ENCODE results near the gene COX6A2. TPM values are rescaled to one million over a fixed set of nuclear protein-coding genes. Genes with fewer than 3 reads are reported as not detected.

Gene COX6A2
- total and polyA plus RNA-seq, 8 donors, result 1.4 to 8.2 TPM; not detected in 6

DNA sequence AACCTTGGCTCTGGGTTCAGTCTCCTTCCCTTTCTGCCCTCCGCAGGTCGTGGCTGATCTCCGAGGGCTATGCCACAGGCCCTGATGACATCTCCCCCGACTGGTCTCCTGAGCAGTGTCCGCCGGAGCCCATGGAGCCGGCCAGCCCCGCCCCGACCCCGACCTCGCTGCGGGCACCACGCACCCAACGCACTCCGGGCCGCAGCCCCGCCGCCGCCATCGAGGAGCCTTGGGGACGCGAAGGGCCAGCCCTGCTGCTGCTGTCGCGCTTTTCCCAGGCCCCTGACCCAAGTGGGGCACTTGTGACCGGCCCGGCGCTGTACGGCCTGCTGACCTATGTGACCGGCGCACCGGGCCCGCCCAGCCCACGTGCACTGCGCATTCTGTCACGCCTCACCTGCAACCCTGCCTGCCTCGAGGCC, 36.2 kb upstream of the COX6A2 start:
- no peak overlapping the region for H3K27ac ChIP-seq
- H3K36me3 ChIP-seq, result peaks cover 45 to 61% (median 58%) of the 10 kb centered on the region in 4 donors
- peaks cover 8 to 19% (median 11%) of the 10 kb centered on the region in 4 donors for H3K4me1 ChIP-seq
- DNase-seq, result no peak
- H3K27me3 ChIP-seq, result no peaks in the 10 kb centered on the region
- TF ChIP-seq POLR2A (IDR thresholded peaks at IDR 0.05), result no peak
- TF ChIP-seq EP300 (IDR thresholded peaks at IDR 0.05), result no peak
- TF ChIP-seq, protein P1, sequence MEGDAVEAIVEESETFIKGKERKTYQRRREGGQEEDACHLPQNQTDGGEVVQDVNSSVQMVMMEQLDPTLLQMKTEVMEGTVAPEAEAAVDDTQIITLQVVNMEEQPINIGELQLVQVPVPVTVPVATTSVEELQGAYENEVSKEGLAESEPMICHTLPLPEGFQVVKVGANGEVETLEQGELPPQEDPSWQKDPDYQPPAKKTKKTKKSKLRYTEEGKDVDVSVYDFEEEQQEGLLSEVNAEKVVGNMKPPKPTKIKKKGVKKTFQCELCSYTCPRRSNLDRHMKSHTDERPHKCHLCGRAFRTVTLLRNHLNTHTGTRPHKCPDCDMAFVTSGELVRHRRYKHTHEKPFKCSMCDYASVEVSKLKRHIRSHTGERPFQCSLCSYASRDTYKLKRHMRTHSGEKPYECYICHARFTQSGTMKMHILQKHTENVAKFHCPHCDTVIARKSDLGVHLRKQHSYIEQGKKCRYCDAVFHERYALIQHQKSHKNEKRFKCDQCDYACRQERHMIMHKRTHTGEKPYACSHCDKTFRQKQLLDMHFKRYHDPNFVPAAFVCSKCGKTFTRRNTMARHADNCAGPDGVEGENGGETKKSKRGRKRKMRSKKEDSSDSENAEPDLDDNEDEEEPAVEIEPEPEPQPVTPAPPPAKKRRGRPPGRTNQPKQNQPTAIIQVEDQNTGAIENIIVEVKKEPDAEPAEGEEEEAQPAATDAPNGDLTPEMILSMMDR (IDR thresholded peaks at IDR 0.05), result no peak
- no peak for TF ChIP-seq POLR2AphosphoS5 (IDR thresholded peaks at IDR 0.05)
- no peaks in the 10 kb centered on the region for H3K9me3 ChIP-seq
- intact Hi-C loops (cut with DNase I; ENCODE audit: low total_unique reads), result no loop called here
- 94 to 97% (median 96%) methylated on average over 32 to 36 of the region's 36 CpGs for WGBS, 5 donors
- no peak overlapping the region for H3K4me3 ChIP-seq

DNA sequence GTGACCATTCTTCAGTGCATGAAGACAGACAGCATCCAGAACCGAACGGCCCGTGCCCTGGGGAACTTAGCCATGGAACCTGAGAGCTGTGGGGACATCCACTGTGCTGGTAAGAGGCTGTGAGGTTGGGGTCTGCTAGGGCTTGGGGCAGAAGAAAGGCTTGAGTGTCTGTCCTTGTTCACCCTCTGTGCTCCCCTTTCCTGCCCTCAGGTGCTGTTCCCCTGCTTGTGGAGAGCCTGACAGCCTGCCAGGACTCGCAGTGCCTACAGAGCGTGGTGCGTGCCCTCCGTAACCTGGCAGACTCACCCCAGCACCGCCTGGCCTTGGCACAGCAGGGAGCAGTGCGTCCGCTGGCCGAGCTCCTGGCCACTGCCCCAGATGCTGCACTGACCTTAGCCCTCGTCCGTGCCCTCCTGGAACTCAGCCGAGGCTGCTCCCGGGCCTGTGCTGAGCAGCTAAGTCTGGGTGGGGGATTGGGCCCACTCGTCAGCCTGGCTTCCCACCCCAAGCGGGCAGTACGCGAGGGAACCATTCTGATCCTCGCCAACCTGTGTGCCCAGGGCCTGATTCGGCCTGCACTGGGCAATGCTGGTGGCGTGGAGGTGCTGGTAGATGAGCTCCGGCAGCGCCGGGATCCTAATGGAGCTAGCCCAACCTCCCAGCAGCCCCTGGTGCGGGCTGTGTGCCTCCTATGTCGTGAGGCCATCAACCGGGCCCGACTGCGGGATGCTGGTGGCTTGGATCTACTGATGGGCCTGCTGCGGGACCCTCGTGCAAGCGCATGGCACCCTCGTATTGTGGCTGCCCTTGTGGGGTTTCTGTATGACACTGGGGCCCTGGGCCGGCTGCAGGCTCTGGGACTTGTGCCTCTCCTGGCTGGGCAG, 34.0 kb upstream of the COX6A2 start:
- H3K36me3 ChIP-seq, result peaks cover 45 to 58% (median 55%) of the 10 kb centered on the region in 4 donors
- peaks cover 19 to 32% (median 24%) of the 10 kb centered on the region in 4 donors for H3K4me1 ChIP-seq
- no peaks in the 10 kb centered on the region for H3K27me3 ChIP-seq
- H3K9me3 ChIP-seq, result no peaks in the 10 kb centered on the region
- TF ChIP-seq EP300 (IDR thresholded peaks at IDR 0.05), result no peak
- no peak for TF ChIP-seq POLR2AphosphoS5 (IDR thresholded peaks at IDR 0.05)
- TF ChIP-seq POLR2A (IDR thresholded peaks at IDR 0.05), result no peak
- TF ChIP-seq, protein P1 (IDR thresholded peaks at IDR 0.05), result no peak
- intact Hi-C loops (cut with DNase I; ENCODE audit: low total_unique reads), result no loop called here
- 88 to 95% (median 92%) methylated on average over 23 to 35 of the region's 35 CpGs for WGBS, 5 donors
- no peak overlapping the region for H3K4me3 ChIP-seq
- no peak overlapping the region for H3K27ac ChIP-seq
- DNase-seq, result no peak

DNA sequence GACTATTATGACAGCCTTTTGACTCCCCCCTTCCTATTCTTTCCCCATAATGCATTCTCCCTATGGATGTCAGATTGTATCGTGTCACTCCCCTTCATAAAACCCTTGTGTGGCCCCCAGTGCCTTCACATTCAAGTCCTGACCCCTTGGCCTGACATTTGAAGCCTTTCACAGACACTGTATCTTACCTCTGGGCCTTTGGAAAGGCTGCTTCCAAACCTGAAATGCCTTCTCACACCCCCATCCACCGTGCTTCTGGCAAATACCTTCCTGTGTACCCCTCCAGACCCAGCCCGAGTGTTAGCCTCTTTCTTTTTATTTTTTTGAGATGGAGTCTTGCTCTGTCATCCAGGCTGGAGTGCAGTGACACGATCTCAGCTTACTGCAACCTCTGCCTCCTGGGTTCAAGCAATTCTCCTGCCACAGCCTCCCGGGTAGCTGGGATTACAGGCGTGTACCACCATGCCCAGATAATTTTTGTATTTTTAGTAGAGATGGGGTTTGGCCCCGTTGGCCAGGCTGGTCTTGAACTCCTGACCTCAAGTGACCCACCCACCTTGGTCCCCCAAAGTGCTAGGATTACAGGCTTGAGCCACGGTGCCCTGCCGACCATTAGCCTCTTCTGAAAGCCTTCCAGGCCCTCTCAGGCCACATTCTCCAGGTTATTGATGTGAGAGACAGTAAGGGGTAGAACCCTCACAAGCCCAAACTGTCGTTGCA, 33.2 kb upstream of the COX6A2 start:
- H3K27me3 ChIP-seq, result no peaks in the 10 kb centered on the region
- TF ChIP-seq POLR2A (IDR thresholded peaks at IDR 0.05) (no peak), POLR2AphosphoS5 (IDR thresholded peaks at IDR 0.05) (no peak), EP300 (IDR thresholded peaks at IDR 0.05) (no peak)
- TF ChIP-seq, protein P1 (IDR thresholded peaks at IDR 0.05), result no peak
- WGBS, 5 donors, result 88 to 92% (median 89%) methylated on average over 10 of the region's 10 CpGs
- H3K4me1 ChIP-seq, result peaks cover 26 to 40% (median 32%) of the 10 kb centered on the region in 4 donors
- no peak overlapping the region for H3K4me3 ChIP-seq
- peak overlapping the region in 1 of 5 donors; percentile 100 for H3K27ac ChIP-seq
- H3K9me3 ChIP-seq, result no peaks in the 10 kb centered on the region
- intact Hi-C loops (cut with DNase I; ENCODE audit: low total_unique reads), result no loop called here
- DNase-seq, result no peak
- H3K36me3 ChIP-seq, result peaks cover 37 to 50% (median 47%) of the 10 kb centered on the region in 4 donors

DNA sequence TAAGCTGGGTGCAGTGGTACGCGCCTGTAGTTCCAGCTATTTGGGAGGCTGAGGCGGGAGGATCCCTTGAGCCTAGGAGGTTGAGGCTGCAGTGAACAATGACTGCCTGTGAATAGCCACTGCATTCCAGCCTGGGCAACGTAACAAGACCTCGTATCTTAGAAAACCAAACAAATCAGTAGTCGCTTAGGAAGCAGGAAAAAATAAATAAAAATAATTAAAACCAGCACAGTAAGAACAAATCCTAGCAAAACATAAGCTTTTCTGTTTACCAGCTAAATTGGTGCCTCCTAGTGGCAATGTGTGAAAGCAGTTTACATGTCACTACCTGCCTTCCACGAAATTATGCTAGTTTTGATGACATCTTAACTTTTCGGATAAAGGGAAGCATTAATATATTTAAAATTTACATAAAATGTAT, 32.4 kb upstream of the COX6A2 start:
- intact Hi-C loops (cut with DNase I; ENCODE audit: low total_unique reads), result no loop called here
- Histone ChIP-seq H3K27ac (peak overlapping the region in 4 of 5 donors; percentile 99 to 100 (median 100)), H3K36me3 (peaks cover 30 to 43% (median 40%) of the 10 kb centered on the region in 4 donors), H3K4me1 (peaks cover 32 to 48% (median 39%) of the 10 kb centered on the region in 4 donors), H3K27me3 (no peaks in the 10 kb centered on the region), H3K9me3 (no peaks in the 10 kb centered on the region), H3K4me3 (peak overlapping the region; percentile 68 to 89 (median 84))
- DNase-seq, result peak in 1 of 2 donors; percentile 73
- no peak for TF ChIP-seq POLR2AphosphoS5 (IDR thresholded peaks at IDR 0.05)
- no peak for TF ChIP-seq POLR2A (IDR thresholded peaks at IDR 0.05)
- TF ChIP-seq EP300 (IDR thresholded peaks at IDR 0.05), result no peak
- TF ChIP-seq, protein P1 (IDR thresholded peaks at IDR 0.05), result peak in 5 of 7 experiments; percentile 6 to 58 (median 43)
- 44 to 49% (median 46%) methylated on average over 8 of the region's 8 CpGs for WGBS, 5 donors
